ENCODE data around the gene TSPAN12.

DNA sequence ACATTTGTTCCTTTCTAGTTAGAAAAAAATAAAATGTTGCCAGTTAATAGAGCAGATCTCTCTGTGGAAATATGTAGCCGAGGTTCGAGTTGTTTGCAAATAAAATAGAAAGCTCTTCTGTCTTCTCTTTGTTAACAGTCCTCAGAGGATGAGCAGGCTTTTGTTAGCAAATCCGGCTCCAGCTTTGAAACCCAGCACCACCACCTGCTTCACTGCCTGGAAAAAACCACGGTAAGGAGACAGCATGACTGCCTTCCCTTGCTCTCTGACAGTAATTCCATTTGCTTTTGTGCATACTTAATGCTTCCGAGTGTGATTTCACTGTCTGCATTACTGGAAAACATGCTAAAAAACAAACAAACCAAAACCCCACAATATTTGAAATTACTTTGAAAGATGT lies 115.6 kb downstream of the TSPAN12 start:
- TF ChIP-seq GATA2 (IDR thresholded peaks at IDR 0.05; ENCODE audit: low read depth, low read length), result no peak
- TF ChIP-seq GATA3 (IDR thresholded peaks at IDR 0.05; ENCODE audit: low read depth, low read length), result no peak
